H9 (cell line): ENCODE measurements around the gene PPARA. TPM values are rescaled to one million over a fixed set of nuclear protein-coding genes. Genes with fewer than 3 reads are reported as not detected.

Experiments used
- DNase-seq: peaks from one replicate; pipeline ENCODE4 v3.0.0-alpha.2; 2017
- H2AFZ ChIP-seq: one replicate; pipeline ENCODE4 v1.6.1; 2013; ENCODE audit warnings: mild to moderate bottlenecking, low read length, control low read depth, moderate library complexity
- H2AK5ac ChIP-seq: 2 replicates; pipeline ENCODE4 v1.6.1; 2013; ENCODE audit warnings: low read length, control low read depth, mixed read lengths; ENCODE audit not compliant: insufficient read length
- H2BK120ac ChIP-seq: one replicate; pipeline ENCODE4 v1.6.1; 2013; ENCODE audit warnings: low read depth, mild to moderate bottlenecking, low read length, control low read depth, inconsistent platforms; ENCODE audit not compliant: poor library complexity, severe bottlenecking
- H2BK12ac ChIP-seq: 2 replicates; pipeline ENCODE4 v1.6.1; 2013; ENCODE audit warnings: low read length, control low read depth, mixed read lengths, low read depth; ENCODE audit not compliant: insufficient read length
- H2BK15ac ChIP-seq: 2 replicates; pipeline ENCODE4 v1.6.1; 2013; ENCODE audit warnings: low read depth, low read length, control low read depth
- H2BK20ac ChIP-seq: one replicate; pipeline ENCODE4 v1.6.1; 2013; ENCODE audit warnings: low read depth, mild to moderate bottlenecking, low read length, control low read depth, inconsistent platforms; ENCODE audit not compliant: poor library complexity, severe bottlenecking
- H2BK5ac ChIP-seq: 2 replicates; pipeline ENCODE4 v1.6.1; 2013; ENCODE audit warnings: low read length, control low read depth, mixed read lengths; ENCODE audit not compliant: insufficient read length
- H3K14ac ChIP-seq: 2 replicates; pipeline ENCODE4 v1.6.1; 2013; ENCODE audit warnings: low read length, control low read depth; ENCODE audit not compliant: insufficient read depth
- H3K18ac ChIP-seq: 2 replicates; pipeline ENCODE4 v1.6.1; 2013; ENCODE audit warnings: low read depth, mild to moderate bottlenecking, mixed read lengths, low read length, control low read depth; ENCODE audit not compliant: insufficient read length
- H3K23ac ChIP-seq: 2 replicates; pipeline ENCODE4 v1.6.1; 2013; ENCODE audit warnings: low read length, control low read depth, mixed read lengths, low read depth; ENCODE audit not compliant: insufficient read length
- H3K23me2 ChIP-seq: 2 replicates; pipeline ENCODE4 v1.6.1; 2013; ENCODE audit warnings: low read depth, mild to moderate bottlenecking, mixed read lengths, low read length, control low read depth; ENCODE audit not compliant: insufficient read length, poor library complexity, severe bottlenecking
- H3K27ac ChIP-seq: 2 replicates; pipeline ENCODE4 v1.5.1; 2013; ENCODE audit warnings: low read length, control low read depth, mixed read lengths, low read depth; ENCODE audit not compliant: insufficient read length
- H3K27me3 ChIP-seq: 2 replicates; pipeline ENCODE4 v1.6.1; 2013; ENCODE audit warnings: low read length, control low read depth, inconsistent platforms; ENCODE audit not compliant: insufficient read depth
- H3K4ac ChIP-seq: 2 replicates; pipeline ENCODE4 v1.6.1; 2013; ENCODE audit warnings: low read depth, mild to moderate bottlenecking, control low read depth, inconsistent platforms, low read length, moderate library complexity
- H3K4me1 ChIP-seq: 2 replicates; pipeline ENCODE4 v1.6.1; 2013; ENCODE audit warnings: low read length, control low read depth, inconsistent platforms; ENCODE audit not compliant: insufficient read depth
- H3K4me2 ChIP-seq: 2 replicates; pipeline ENCODE4 v1.6.1; 2013; ENCODE audit warnings: low read length, control low read depth, mixed read lengths; ENCODE audit not compliant: insufficient read length, insufficient read depth
- H3K56ac ChIP-seq: 2 replicates; pipeline ENCODE4 v1.6.1; 2013; ENCODE audit warnings: low read depth, mild to moderate bottlenecking, mixed read lengths, low read length, control low read depth; ENCODE audit not compliant: insufficient read length
- H3K79me1 ChIP-seq: 2 replicates; pipeline ENCODE4 v1.6.1; 2013; ENCODE audit warnings: low read depth, mild to moderate bottlenecking, moderate library complexity, low read length, control low read depth, inconsistent platforms; ENCODE audit not compliant: insufficient read depth, poor library complexity, severe bottlenecking
- H3K79me2 ChIP-seq: 2 replicates; pipeline ENCODE4 v1.6.1; 2013; ENCODE audit warnings: low read length, control low read depth, inconsistent platforms; ENCODE audit not compliant: insufficient read depth
- H3K9ac ChIP-seq: 2 replicates; pipeline ENCODE4 v1.6.1; 2013; ENCODE audit warnings: low read length, control low read depth, mixed read lengths; ENCODE audit not compliant: insufficient read length; ENCODE audit errors: extremely low read depth
- H3K9me3 ChIP-seq: one replicate; pipeline ENCODE4 v1.6.1; 2013; ENCODE audit warnings: low read depth, low read length, inconsistent platforms; ENCODE audit not compliant: control insufficient read depth
- H3T11ph ChIP-seq: one replicate; pipeline ENCODE4 v1.6.1; 2013; ENCODE audit warnings: mild to moderate bottlenecking, low read length, control low read depth, inconsistent platforms
- H4K20me1 ChIP-seq: one replicate; pipeline ENCODE4 v1.6.1; 2013; ENCODE audit not compliant: control insufficient read depth, insufficient read length, insufficient read depth
- H4K5ac ChIP-seq: 2 replicates; pipeline ENCODE4 v1.6.1; 2013; ENCODE audit warnings: low read depth, mild to moderate bottlenecking, mixed read lengths, low read length, control low read depth; ENCODE audit not compliant: insufficient read length
- H4K8ac ChIP-seq: replicated peaks from 2 replicates; pipeline ENCODE4 v1.6.1; 2013; ENCODE audit warnings: low read length, control low read depth, mixed read lengths, low read depth; ENCODE audit not compliant: insufficient read length
- H4K91ac ChIP-seq: 2 replicates; pipeline ENCODE4 v1.6.1; 2013; ENCODE audit warnings: low read depth, mild to moderate bottlenecking, moderate library complexity, mixed read lengths, low read length, control low read depth; ENCODE audit not compliant: insufficient read length
- H3K27ac Mint-ChIP-seq, 3 experiments: 2 replicates in 2 of 3; 3 replicates in 1 of 3; pipeline ENCODE4 v1.8.0; 2020 to 2021; ENCODE audit warnings: mixed read lengths in 3 of 3, mild to moderate bottlenecking in 1 of 3, moderate library complexity in 1 of 3
- H3K27me3 Mint-ChIP-seq: 2 replicates; pipeline ENCODE4 v1.8.0; 2021; ENCODE audit warnings: low read depth, mild to moderate bottlenecking, moderate library complexity, mixed read lengths
- H3K36me3 Mint-ChIP-seq, 3 experiments: 2 replicates in 2 of 3; 3 replicates in 1 of 3; pipeline ENCODE4 v1.8.0; 2020 to 2021; ENCODE audit warnings: low read depth in 3 of 3, mixed read lengths in 3 of 3; ENCODE audit not compliant: insufficient read depth in 1 of 3
- H3K4me1 Mint-ChIP-seq, 2 experiments: 2 replicates each; pipeline ENCODE4 v1.8.0; 2020; ENCODE audit warnings: mixed read lengths in 2 of 2
- H3K4me3 Mint-ChIP-seq, 2 experiments: 2 replicates in 1 of 2; 3 replicates in 1 of 2; pipeline ENCODE4 v1.8.0; 2020 to 2021; ENCODE audit warnings: mild to moderate bottlenecking in 2 of 2, mixed read lengths in 2 of 2, moderate library complexity in 1 of 2
- H3K9me3 Mint-ChIP-seq, 2 experiments: 2 replicates in 1 of 2; 3 replicates in 1 of 2; pipeline ENCODE4 v1.8.0; 2020; ENCODE audit warnings: mild to moderate bottlenecking in 2 of 2, mixed read lengths in 2 of 2, moderate library complexity in 1 of 2
- CTCF ChIP-seq: fragments of 200-600 bp; sonication (generic); conservative IDR thresholded peaks from 3 replicates; pipeline ENCODE4 v1.8.0; 2021; ENCODE audit warnings: antibody characterized with exemption, mild to moderate bottlenecking
- WGBS: extraction: QIAGEN DNeasy Blood & Tissue Kit; methylation state at CpG from one replicate; pipeline ENCODE4 v1.1.7; 2013; ENCODE audit warnings: missing lambda C conversion rate, low lambda C conversion rate, mixed read lengths; ENCODE audit not compliant: insufficient read length; ENCODE audit errors: extremely low coverage; 5-methylcytosine and 5-hydroxymethylcytosine counted together
- total RNA-seq: library from RNA; stranded (reverse); gene quantifications from 2 replicates; pipeline ENCODE4 v1.2.1, GENCODE V29; 2021

Gene PPARA
- total RNA-seq, 1 experiment from 2014 or later: 7.3 TPM

GRCh38 chr22:46219636-46220035 is 69.3 kb downstream of the PPARA start:
- no peak overlapping the region for H2BK15ac ChIP-seq
- H2BK12ac ChIP-seq: no peak overlapping the region
- H3K27ac ChIP-seq: no peak overlapping the region
- H3K18ac ChIP-seq: no peak overlapping the region
- H3K4me2 ChIP-seq: no peak overlapping the region
- no peak overlapping the region for H3K27ac Mint-ChIP-seq
- no peak overlapping the region for H3K23ac ChIP-seq
- H3K14ac ChIP-seq: no peak overlapping the region
- H2BK120ac ChIP-seq: no peak overlapping the region
- H3K27me3 Mint-ChIP-seq: no peaks in the 10 kb centered on the region
- H2BK5ac ChIP-seq: no peak overlapping the region
- H4K91ac ChIP-seq: no peak overlapping the region
- H3K79me1 ChIP-seq: no peaks in the 10 kb centered on the region
- no peak overlapping the region for H3K9ac ChIP-seq
- H2AFZ ChIP-seq: no peak overlapping the region
- H3K9me3 ChIP-seq: no peaks in the 10 kb centered on the region
- H4K8ac ChIP-seq: no peak overlapping the region
- WGBS: no CpG with 5 or more reads among the region's 10 CpGs
- H3K23me2 ChIP-seq: no peaks in the 10 kb centered on the region
- H3K36me3 Mint-ChIP-seq: peaks cover 0 to 23% (median under 1%) of the 10 kb centered on the region in 3 experiments; a peak in 2 of 7 replicates
- H3K56ac ChIP-seq: no peak overlapping the region
- TF ChIP-seq CTCF: no peak
- H3K9me3 Mint-ChIP-seq: no peaks in the 10 kb centered on the region
- no peak overlapping the region for H2BK20ac ChIP-seq
- H3K4me1 Mint-ChIP-seq: peaks cover 3 to 9% of the 10 kb centered on the region in 2 experiments
- DNase-seq: no peak
- H3K79me2 ChIP-seq: no peaks in the 10 kb centered on the region
- H2AK5ac ChIP-seq: no peak overlapping the region
- no peaks in the 10 kb centered on the region for H4K20me1 ChIP-seq
- no peak overlapping the region for H4K5ac ChIP-seq
- H3K27me3 ChIP-seq: no peaks in the 10 kb centered on the region
- H3K4me3 Mint-ChIP-seq: no peak overlapping the region
- H3T11ph ChIP-seq: no peak overlapping the region
- H3K4ac ChIP-seq: no peak overlapping the region
- no peaks in the 10 kb centered on the region for H3K4me1 ChIP-seq
